ENCODE results near the gene NEO1.

Gene NEO1

GRCh38 chr15:73344056-73344455 lies 291.8 kb downstream of the NEO1 start:
- no peak overlapping the region for H3K4me2 ChIP-seq (ENCODE audit: low read depth, low read length)
- H3K27me3 ChIP-seq (replicated peaks; ENCODE audit: insufficient read depth, low read length): peaks cover 21% of the 10 kb centered on the region
- no peak for DNase-seq
- H3K4me1 ChIP-seq (ENCODE audit: low read length): no peaks in the 10 kb centered on the region
- TF ChIP-seq EZH2 (optimal IDR thresholded peaks at IDR 0.05; ENCODE audit: low read depth, low read length) (no peak), CTCF (IDR thresholded peaks at IDR 0.05; ENCODE audit: low read length) (no peak), EZH2phosphoT487 (IDR thresholded peaks at IDR 0.05; ENCODE audit: low read length) (no peak)
- no peaks in the 10 kb centered on the region for H3K36me3 ChIP-seq (replicated peaks; ENCODE audit: insufficient read depth, low read length)
- no peak overlapping the region for H3K27ac ChIP-seq (ENCODE audit: low read length)
- no peaks in the 10 kb centered on the region for H3F3A ChIP-seq (ENCODE audit: insufficient read depth, low read length)
- no peaks in the 10 kb centered on the region for H4K20me1 ChIP-seq (ENCODE audit: insufficient read depth, low read length)
- no peak overlapping the region for H3K4me3 ChIP-seq (ENCODE audit: low read length)
- H3K9me3 ChIP-seq (replicated peaks; ENCODE audit: insufficient read depth, low read length): no peaks in the 10 kb centered on the region
- H3K79me2 ChIP-seq (ENCODE audit: low read length): no peaks in the 10 kb centered on the region
- no peaks in the 10 kb centered on the region for H3K9me2 ChIP-seq (replicated peaks; ENCODE audit: insufficient read depth, low read length)
- H3K9ac ChIP-seq (ENCODE audit: low read length): no peak overlapping the region
- no peak overlapping the region for H2AFZ ChIP-seq (ENCODE audit: low read length)

GRCh38 chr15:73345658-73346057 lies 293.4 kb downstream of the NEO1 start:
- DNase-seq: no peak
- Histone ChIP-seq H4K20me1 (ENCODE audit: insufficient read depth, low read length) (no peaks in the 10 kb centered on the region), H3K27ac (ENCODE audit: low read length) (no peak overlapping the region), H3K4me3 (ENCODE audit: low read length) (no peak overlapping the region), H2AFZ (ENCODE audit: low read length) (no peak overlapping the region), H3K79me2 (ENCODE audit: low read length) (no peaks in the 10 kb centered on the region), H3F3A (ENCODE audit: insufficient read depth, low read length) (no peaks in the 10 kb centered on the region), H3K4me1 (ENCODE audit: low read length) (no peaks in the 10 kb centered on the region), H3K9me3 (replicated peaks; ENCODE audit: insufficient read depth, low read length) (no peaks in the 10 kb centered on the region), H3K27me3 (replicated peaks; ENCODE audit: insufficient read depth, low read length) (peaks cover 20% of the 10 kb centered on the region), H3K36me3 (replicated peaks; ENCODE audit: insufficient read depth, low read length) (no peaks in the 10 kb centered on the region), H3K9ac (ENCODE audit: low read length) (no peak overlapping the region), H3K9me2 (replicated peaks; ENCODE audit: insufficient read depth, low read length) (no peaks in the 10 kb centered on the region), H3K4me2 (ENCODE audit: low read depth, low read length) (no peak overlapping the region)
- TF ChIP-seq EZH2phosphoT487 (IDR thresholded peaks at IDR 0.05; ENCODE audit: low read length) (no peak), CTCF (IDR thresholded peaks at IDR 0.05; ENCODE audit: low read length) (no peak), EZH2 (optimal IDR thresholded peaks at IDR 0.05; ENCODE audit: low read depth, low read length) (no peak)

- Histone ChIP-seq H2AFZ (ENCODE audit: low read length) (no peak overlapping the region), H3K4me1 (ENCODE audit: low read length) (no peaks in the 10 kb centered on the region), H3F3A (ENCODE audit: insufficient read depth, low read length) (no peaks in the 10 kb centered on the region), H3K79me2 (ENCODE audit: low read length) (no peaks in the 10 kb centered on the region), H3K9me3 (replicated peaks; ENCODE audit: insufficient read depth, low read length) (no peaks in the 10 kb centered on the region), H3K4me2 (ENCODE audit: low read depth, low read length) (no peak overlapping the region), H3K9me2 (replicated peaks; ENCODE audit: insufficient read depth, low read length) (no peaks in the 10 kb centered on the region), H3K36me3 (replicated peaks; ENCODE audit: insufficient read depth, low read length) (no peaks in the 10 kb centered on the region), H3K9ac (ENCODE audit: low read length) (no peak overlapping the region), H3K27ac (ENCODE audit: low read length) (no peak overlapping the region), H3K4me3 (ENCODE audit: low read length) (no peak overlapping the region), H4K20me1 (ENCODE audit: insufficient read depth, low read length) (no peaks in the 10 kb centered on the region), H3K27me3 (replicated peaks; ENCODE audit: insufficient read depth, low read length) (peaks cover 30% of the 10 kb centered on the region)
- TF ChIP-seq EZH2phosphoT487 (IDR thresholded peaks at IDR 0.05; ENCODE audit: low read length) (no peak), EZH2 (optimal IDR thresholded peaks at IDR 0.05; ENCODE audit: low read depth, low read length) (no peak), CTCF (IDR thresholded peaks at IDR 0.05; ENCODE audit: low read length) (no peak)
- peak; percentile 71 for DNase-seq
Measured at GRCh38 chr15:73346735-73347312, 294.6 kb downstream of the NEO1 start.
